A673 (cell line): Measurements from ENCODE around the gene HAAO.

Source experiments
- CTCF ChIP-seq: fragments of 300-800, 200-600 bp; sonication (generic); conservative IDR thresholded peaks from 2 replicates; pipeline ENCODE4 v1.5.1; 2017; ENCODE audit warnings: low read depth, mild to moderate bottlenecking, antibody characterized with exemption, low read length, moderate library complexity, mixed read lengths
- EZH2 ChIP-seq: fragments of 200-600 bp; sonication (generic); IDR thresholded peaks from 2 replicates; pipeline ENCODE4 v1.6.1; 2017; ENCODE audit warnings: borderline replicate concordance, low read depth, mild to moderate bottlenecking, mixed read lengths, antibody characterized with exemption, low read length; ENCODE audit not compliant: poor library complexity, severe bottlenecking

GRCh38 chr2:42755191-42755880 is 37.0 kb downstream of the HAAO start:
- TF ChIP-seq CTCF, result no peak
- no peak for TF ChIP-seq EZH2
